ENCODE results near the gene MEF2B. TPM values are rescaled to one million over a fixed set of nuclear protein-coding genes. Genes with fewer than 3 reads are reported as not detected.

The MEF2B gene
- total RNA-seq: 1 to 10 TPM; 3.2 to 7.2 TPM

DNA sequence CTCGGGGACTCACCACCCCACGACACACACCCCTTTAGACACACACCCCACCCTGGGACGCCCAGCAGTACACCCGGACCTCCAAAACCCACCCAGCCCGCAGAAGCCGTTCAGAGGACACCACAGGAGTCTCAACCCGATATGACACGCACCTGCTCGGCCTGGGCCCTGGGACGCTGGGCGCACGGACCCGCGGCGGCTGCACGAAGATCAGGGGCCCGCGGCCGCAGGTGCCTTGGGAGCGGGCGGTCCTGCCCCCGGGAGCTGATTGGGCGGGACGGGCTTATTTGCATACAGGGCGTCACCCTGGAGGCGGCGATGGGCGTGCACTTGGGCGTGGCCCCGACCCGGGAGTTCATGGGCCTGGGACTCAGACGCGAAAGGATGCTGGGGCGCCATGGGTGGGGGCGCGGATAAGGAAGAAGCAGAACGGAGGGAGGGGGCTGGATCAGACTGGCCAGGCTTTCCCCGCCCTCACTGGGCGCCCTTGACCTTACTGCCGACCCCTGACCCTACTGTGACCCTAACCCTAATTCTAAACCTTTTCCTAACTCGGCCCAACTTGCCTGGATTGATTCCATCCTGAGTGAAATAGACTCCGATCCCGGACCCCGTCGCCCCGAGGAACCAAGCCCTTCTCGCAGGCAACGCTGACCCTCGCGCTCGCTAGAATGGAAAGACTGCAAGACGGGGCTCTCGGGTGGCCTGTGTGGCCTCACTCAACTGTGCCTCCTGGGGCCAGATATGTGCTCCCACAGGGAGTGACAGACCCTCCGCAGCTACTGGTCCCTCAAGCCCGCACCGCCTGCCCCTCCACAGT is at the start of gene MEF2B:
MEF2B (minus strand) TSS at position 211 of the 820 bp plus-strand sequence. CDS start 19,528 bp downstream, outside the sequence.
- Mint-ChIP-seq H3K4me3 (no peak within 1 kb of the TSS), H3K36me3 (no peaks in the 10 kb centered on the region), H3K9me3 (ENCODE audit: low read depth) (no peaks in the 10 kb centered on the region), H3K27me3 (no peaks in the 10 kb centered on the region), H3K27ac (no peak within 1 kb of the TSS), H3K4me1 (peaks cover 12% of the 10 kb centered on the region)
- peak; percentile 90 for ATAC-seq
- peak; percentile 82 for DNase-seq
- CTCF ChIA-PET: interaction anchor here (0.6 to 1.6 kb wide), 2 partner anchors 14 to 191 kb away, joined by 3 to 5 read pairs; no protein-coding TSS in a partner anchor

DNA sequence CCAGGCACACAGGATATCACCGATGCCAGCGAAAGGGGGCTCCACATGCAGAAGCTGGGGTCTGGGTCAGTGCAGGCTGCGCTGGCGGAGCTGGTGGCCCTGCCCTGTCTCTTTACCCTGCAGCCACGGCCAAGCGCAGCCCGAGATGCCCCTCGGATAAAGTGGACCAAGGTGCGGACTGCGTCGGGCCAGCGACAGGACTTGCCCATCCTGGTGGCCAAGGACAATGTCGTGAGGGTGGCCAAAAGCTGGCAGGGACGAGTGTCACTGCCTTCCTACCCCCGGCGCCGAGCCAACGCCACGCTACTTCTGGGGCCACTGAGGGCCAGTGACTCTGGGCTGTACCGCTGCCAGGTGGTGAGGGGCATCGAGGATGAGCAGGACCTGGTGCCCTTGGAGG is 48.8 kb upstream of the MEF2B start:
- H3K27ac Mint-ChIP-seq: no peak overlapping the region
- H3K9me3 Mint-ChIP-seq (ENCODE audit: low read depth): no peaks in the 10 kb centered on the region
- no peak for DNase-seq
- no peak for ATAC-seq
- CTCF ChIA-PET: no interaction called here
- peaks cover 26% of the 10 kb centered on the region for H3K27me3 Mint-ChIP-seq
- no peaks in the 10 kb centered on the region for H3K36me3 Mint-ChIP-seq
- no peaks in the 10 kb centered on the region for H3K4me1 Mint-ChIP-seq
- H3K4me3 Mint-ChIP-seq: no peak overlapping the region

DNA sequence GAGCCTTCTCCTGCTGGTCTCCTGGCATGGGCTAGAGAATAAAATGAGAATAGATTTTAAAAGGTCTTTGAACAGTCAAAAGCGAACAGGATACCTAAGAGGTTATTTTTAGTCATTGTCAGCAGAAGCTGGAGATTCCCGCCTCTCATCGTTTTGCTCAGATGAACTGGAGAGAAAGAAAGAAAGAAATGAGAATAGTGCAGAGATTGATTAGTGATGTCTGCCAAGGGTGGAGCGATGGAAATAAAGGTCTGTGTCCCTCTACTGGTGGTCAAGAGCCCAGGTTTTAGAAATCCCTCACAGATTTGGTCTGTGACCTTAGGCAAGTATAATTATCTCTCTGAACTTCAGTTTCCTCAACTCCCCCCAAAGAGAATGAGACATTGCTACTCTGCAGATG is 47.0 kb upstream of the MEF2B start:
- Mint-ChIP-seq H3K4me3 (no peak overlapping the region), H3K36me3 (no peaks in the 10 kb centered on the region), H3K4me1 (no peaks in the 10 kb centered on the region), H3K9me3 (ENCODE audit: low read depth) (no peaks in the 10 kb centered on the region), H3K27me3 (peaks cover 38% of the 10 kb centered on the region), H3K27ac (no peak overlapping the region)
- no peak for DNase-seq
- ATAC-seq: no peak
- CTCF ChIA-PET: interaction anchor here (0.7 kb wide), 1 partner anchor 71 kb away, joined by 3 read pairs; no protein-coding TSS in a partner anchor

DNA sequence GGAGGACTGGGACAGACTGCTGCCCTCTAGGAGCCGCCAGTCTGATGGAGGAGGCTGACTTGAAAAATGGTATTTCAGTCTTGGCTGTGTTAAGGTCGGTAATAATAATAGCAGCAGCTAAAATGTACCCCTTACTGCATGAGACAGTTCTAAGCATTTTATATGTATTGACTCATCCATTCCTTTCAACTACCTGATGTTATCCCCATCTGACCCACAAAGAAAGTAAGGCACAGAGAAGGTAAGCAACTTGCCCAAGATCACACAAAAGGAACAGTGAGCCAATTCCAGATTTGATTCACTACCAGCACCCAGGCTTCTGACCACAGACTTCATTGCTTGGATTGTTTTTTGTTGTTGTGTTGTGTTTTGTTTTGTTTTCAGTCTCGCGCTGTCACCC is 45.7 kb upstream of the MEF2B start:
- CTCF ChIA-PET: interaction anchor here (1.5 kb wide), 1 partner anchor 11 kb away, joined by 3 read pairs; no protein-coding TSS in a partner anchor

DNA sequence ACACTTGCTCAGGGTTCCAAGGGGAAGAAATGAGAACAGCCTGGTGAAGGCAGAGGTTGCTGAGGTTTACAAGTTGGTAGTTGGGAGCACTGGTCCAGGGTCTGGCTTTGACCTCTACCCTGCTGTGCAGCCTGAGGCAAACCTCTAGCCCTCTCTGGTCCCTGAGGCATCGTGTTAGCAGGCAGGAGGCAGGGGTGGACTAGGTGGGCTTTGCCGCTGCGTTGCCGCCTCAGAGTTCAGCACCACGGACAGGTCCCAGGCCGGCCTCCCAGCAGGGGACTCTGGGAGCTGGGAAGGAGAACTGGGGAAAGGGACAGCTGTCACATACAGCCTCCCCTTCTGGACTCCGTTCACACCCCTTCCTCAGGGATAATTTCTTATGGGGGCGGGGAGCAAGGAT is 44.8 kb upstream of the MEF2B start:
- ATAC-seq: peak; percentile 51

More for the DNA sequence above, 45.7 kb upstream of the MEF2B start:
- DNase-seq: no peak
- Mint-ChIP-seq H3K27ac (no peak overlapping the region), H3K4me1 (no peaks in the 10 kb centered on the region), H3K9me3 (ENCODE audit: low read depth) (no peaks in the 10 kb centered on the region), H3K27me3 (peaks cover 46% of the 10 kb centered on the region), H3K4me3 (no peak overlapping the region), H3K36me3 (no peaks in the 10 kb centered on the region)
- no peak for ATAC-seq

DNA sequence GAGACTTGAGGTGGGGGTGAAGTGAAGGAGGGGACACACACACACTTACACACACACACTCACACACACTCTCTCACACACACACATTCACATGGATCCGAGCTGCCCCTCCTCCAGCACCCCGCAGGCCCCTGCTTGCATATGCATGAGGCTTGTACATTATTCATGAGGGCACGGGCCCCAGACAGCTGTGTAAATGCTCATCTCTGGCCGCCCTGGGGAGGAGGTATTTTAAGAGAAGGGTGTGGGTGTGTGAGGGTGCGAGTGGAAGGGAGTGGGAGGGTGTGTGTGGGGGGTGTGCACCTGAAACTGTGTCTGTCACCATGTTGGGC is 44.1 kb upstream of the MEF2B start:
- CTCF ChIA-PET: interaction anchor here (0.8 kb wide), 1 partner anchor 39 kb away, joined by 3 read pairs; no protein-coding TSS in a partner anchor
- Mint-ChIP-seq H3K27ac (no peak overlapping the region), H3K9me3 (ENCODE audit: low read depth) (no peaks in the 10 kb centered on the region), H3K4me1 (no peaks in the 10 kb centered on the region), H3K36me3 (no peaks in the 10 kb centered on the region), H3K27me3 (peaks cover 48% of the 10 kb centered on the region), H3K4me3 (no peak overlapping the region)
- DNase-seq (no peak), ATAC-seq (no peak)

More for the DNA sequence above, 44.8 kb upstream of the MEF2B start:
- H3K36me3 Mint-ChIP-seq: no peaks in the 10 kb centered on the region
- no peaks in the 10 kb centered on the region for H3K4me1 Mint-ChIP-seq
- peak; percentile 64 for DNase-seq
- H3K27me3 Mint-ChIP-seq: peaks cover 48% of the 10 kb centered on the region
- no peak overlapping the region for H3K27ac Mint-ChIP-seq
- CTCF ChIA-PET: interaction anchor here (0.6 to 1.5 kb wide), 2 partner anchors 12 to 69 kb away, joined by 3 read pairs; no protein-coding TSS in a partner anchor
- no peak overlapping the region for H3K4me3 Mint-ChIP-seq
- no peaks in the 10 kb centered on the region for H3K9me3 Mint-ChIP-seq (ENCODE audit: low read depth)

DNA sequence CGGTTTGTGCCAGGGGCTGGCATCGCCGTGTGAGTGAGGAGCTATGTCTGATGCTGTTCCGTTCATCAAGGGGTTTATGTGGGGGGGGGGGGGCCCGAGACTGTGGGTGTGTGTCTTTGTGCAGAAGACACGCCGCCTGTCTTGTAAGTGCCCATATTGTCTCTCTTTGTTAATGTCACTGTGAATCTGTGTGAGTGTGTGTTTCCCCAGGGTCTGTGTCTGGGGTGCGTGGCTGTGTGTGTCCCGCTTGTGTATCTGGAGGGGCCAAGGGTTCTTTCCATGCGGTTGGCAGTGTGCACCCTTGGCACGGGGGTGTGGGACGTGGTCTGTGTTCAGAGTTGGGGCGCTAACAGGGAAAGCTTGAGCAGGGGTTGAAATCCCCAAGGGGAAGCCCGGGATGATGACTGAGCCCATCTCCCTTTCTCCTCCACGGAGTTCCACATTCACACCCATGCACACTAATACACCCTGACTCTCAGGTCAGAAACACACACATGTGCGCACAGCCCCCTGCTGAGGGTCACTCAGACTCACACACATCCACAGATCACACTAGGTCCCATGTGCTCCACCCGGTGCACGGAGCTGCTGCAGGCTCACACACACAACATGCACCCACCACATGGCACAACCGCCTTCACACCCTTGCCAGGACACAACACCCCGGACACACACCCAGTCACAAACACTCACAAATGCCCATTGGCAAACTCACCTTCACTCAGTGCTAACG is 43.5 kb upstream of the MEF2B start:
- DNase-seq (no peak), ATAC-seq (no peak)
- peaks cover 48% of the 10 kb centered on the region for H3K27me3 Mint-ChIP-seq
- H3K4me3 Mint-ChIP-seq: no peak overlapping the region
- CTCF ChIA-PET: interaction anchor here (0.8 kb wide), 1 partner anchor 39 kb away, joined by 3 read pairs; no protein-coding TSS in a partner anchor
- H3K27ac Mint-ChIP-seq: no peak overlapping the region
- no peaks in the 10 kb centered on the region for H3K4me1 Mint-ChIP-seq
- H3K36me3 Mint-ChIP-seq: no peaks in the 10 kb centered on the region
- H3K9me3 Mint-ChIP-seq (ENCODE audit: low read depth): no peaks in the 10 kb centered on the region

DNA sequence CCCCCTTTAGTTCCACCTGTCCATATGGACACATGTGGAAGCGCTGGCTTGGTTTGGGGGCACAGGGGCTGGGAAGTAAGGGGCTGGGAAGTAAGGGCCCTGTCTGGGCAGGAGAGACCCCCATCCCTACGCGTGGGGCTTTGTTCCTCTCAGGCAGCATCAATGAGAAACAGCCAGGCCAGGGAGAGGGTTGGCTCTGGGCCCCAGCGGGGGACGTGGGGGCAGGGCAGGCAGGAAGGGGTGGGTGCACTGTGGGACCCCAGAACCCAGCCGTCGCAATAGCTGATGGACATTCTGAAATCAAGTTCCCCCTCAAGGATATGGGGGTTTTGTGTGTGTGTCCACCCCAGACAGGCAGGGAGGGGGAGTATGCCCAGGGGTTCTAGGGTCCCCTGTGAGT is 42.9 kb upstream of the MEF2B start:
- ATAC-seq: no peak
- peaks cover under 1% of the 10 kb centered on the region for H3K4me1 Mint-ChIP-seq
- no peaks in the 10 kb centered on the region for H3K9me3 Mint-ChIP-seq (ENCODE audit: low read depth)
- CTCF ChIA-PET: no interaction called here
- no peak overlapping the region for H3K27ac Mint-ChIP-seq
- no peaks in the 10 kb centered on the region for H3K36me3 Mint-ChIP-seq
- DNase-seq: no peak
- no peak overlapping the region for H3K4me3 Mint-ChIP-seq
- peaks cover 48% of the 10 kb centered on the region for H3K27me3 Mint-ChIP-seq

DNA sequence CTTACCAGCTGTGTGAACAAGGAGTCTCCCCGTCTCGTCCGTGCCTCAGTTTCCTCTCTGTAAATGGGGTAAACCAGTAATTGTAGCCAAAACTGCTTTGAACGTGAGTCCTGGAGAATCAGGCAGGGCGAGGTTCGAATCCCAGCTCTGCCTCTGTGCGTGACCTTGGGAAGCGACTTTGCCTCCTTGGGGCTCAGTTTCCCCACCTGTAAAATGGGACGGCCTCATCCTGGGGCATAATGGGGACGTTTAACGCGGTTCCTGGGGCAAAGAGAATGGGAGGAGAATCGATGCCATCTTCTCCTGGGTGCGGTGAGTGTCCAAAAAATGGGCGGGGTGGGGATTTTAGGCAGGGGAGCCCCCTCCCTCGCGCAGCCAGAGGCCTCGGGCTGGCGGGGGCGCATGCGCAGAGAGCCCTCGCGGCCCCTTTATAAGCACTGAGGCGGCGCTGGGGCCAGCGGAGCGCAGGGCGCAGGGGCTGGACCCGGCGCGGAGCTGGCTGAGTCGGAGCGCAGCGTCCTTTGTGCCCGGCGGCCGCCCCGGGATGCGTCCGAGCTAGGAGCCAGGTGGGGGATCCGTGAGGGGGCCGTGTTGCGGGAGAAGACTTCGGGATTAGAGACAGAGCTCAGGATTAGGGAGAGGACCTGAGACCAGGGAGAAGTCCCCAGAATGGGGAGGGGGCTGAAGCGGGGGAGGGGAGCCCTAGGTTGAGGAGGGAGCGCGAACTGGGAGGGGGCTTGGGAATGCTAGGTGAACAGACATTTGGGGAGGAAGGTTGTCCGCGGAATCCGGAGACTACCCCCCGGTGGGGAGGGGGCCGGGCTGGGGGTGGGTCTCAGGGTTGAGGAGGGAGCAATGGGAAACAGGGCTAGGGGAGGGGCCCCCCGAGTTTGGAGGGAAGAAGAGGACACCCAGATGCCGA is 41.7 kb upstream of the MEF2B start, which contains the start of gene NCAN:
NCAN (plus strand) TSS at position 460 of the 922 bp plus-strand sequence. CDS start 4,996 bp downstream, outside the sequence.
- DNase-seq (no peak), ATAC-seq (no peak)
- H3K9me3 Mint-ChIP-seq (ENCODE audit: low read depth): no peaks in the 10 kb centered on the region
- no peak within 1 kb of the TSS for H3K4me3 Mint-ChIP-seq
- H3K36me3 Mint-ChIP-seq: no peaks in the 10 kb centered on the region
- H3K27me3 Mint-ChIP-seq: peaks cover 44% of the 10 kb centered on the region
- no peak within 1 kb of the TSS for H3K27ac Mint-ChIP-seq
- CTCF ChIA-PET: no interaction called here
- H3K4me1 Mint-ChIP-seq: peaks cover 12% of the 10 kb centered on the region

DNA sequence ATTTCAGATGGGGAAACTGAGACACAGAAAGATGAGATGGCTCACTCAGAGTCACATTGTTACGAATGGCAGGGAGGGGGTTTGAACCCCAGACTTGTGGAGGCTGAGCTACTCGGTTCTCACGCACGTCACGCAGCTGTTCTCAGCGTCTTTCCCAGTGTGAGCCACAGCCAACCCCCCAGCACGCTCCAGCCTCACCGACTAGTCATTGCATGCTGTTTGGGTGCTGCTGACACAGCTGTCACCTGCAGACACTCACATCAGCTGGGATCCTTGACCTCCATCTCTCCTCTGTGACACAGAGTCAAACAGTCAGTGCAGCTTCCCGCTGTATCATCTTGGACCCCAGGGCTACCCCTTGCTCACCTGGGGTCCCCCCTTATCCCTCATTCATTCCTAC is 39.3 kb upstream of the MEF2B start:
- H3K4me3 Mint-ChIP-seq: no peak overlapping the region
- no peaks in the 10 kb centered on the region for H3K36me3 Mint-ChIP-seq
- ATAC-seq: no peak
- DNase-seq: no peak
- H3K27ac Mint-ChIP-seq: no peak overlapping the region
- peaks cover 20% of the 10 kb centered on the region for H3K4me1 Mint-ChIP-seq
- CTCF ChIA-PET: interaction anchor here (0.6 to 0.7 kb wide), 2 partner anchors 33 to 883 kb away, joined by 3 to 4 read pairs; no protein-coding TSS in a partner anchor
- H3K27me3 Mint-ChIP-seq: peaks cover 33% of the 10 kb centered on the region
- no peaks in the 10 kb centered on the region for H3K9me3 Mint-ChIP-seq (ENCODE audit: low read depth)

DNA sequence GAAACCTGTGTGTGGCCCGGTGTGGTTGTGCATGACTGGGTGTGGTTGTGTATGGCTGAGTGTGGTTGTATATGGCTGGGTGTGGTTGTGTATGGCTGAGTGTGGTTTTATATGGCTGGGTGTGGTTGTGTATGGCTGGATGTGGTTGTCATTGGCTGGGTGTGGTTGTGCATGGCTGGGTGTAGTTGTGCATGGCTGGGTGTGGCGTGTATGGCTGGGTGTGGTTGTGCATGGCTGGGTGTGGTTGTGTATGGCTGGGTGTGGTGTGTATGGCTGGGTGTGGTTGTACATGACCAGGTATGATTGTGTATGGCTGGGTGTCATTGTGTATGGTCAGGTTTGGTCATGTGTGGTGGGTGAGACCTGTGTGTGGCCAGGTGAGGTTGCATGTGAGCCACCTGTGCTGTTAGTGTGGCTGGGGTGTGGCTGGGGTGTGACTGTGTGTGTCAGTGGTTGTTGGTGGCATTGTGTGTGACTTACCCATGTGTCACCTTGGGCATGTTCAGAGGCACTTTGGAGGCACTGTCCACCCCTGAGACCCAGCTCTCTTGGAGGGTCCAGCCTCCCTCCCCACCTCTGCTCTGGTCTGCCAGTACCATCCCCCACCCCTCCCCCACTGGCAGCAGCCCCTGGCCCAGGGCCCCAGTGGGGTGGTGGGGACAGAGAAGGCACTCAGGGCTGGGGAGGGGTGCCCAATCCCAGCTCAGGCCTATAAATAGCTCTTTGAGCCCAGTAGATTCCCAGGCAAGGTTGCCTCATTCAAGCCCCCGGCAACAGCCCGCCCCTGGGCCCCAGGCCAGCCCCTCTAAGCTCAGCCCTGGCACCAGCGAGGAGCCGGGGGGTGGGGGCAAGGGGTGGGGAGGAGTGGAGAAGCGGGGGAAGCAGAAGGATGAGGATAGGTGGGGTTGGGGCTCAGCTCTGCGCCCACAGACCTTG is 37.8 kb upstream of the MEF2B start:
- Mint-ChIP-seq H3K4me1 (peaks cover 26% of the 10 kb centered on the region), H3K9me3 (ENCODE audit: low read depth) (no peaks in the 10 kb centered on the region), H3K27ac (peak overlapping the region; percentile 50), H3K27me3 (peaks cover 19% of the 10 kb centered on the region), H3K36me3 (no peaks in the 10 kb centered on the region), H3K4me3 (no peak overlapping the region)
- CTCF ChIA-PET: interaction anchor here (0.9 kb wide), 1 partner anchor 153 kb away, joined by 3 read pairs; no protein-coding TSS in a partner anchor
- ATAC-seq (no peak), DNase-seq (no peak)

DNA sequence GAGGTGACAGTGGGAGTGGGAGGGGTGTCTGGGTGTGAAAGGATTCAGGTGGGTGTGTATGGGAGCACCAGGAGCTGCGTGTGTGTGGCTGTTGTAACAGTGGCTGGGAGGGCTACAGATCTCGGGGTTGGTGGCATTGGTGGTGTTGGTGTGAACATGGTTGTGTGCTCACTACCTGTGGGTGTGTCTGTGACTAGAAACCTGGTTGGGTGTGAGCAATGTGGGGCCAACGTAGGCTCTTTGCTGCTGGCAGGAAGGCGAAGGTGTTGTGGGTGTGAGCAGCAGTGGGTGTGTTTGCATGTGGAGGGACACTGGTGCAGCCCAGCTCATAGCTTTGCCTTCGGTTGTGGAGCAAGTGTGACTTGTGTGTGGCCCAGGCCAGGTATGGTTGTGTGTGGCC is 36.9 kb upstream of the MEF2B start:
- Mint-ChIP-seq H3K4me3 (no peak overlapping the region), H3K9me3 (ENCODE audit: low read depth) (no peaks in the 10 kb centered on the region), H3K27ac (peak overlapping the region; percentile 50), H3K36me3 (peaks cover 3% of the 10 kb centered on the region), H3K4me1 (peaks cover 35% of the 10 kb centered on the region), H3K27me3 (peaks cover 10% of the 10 kb centered on the region)
- no peak for DNase-seq
- no peak for ATAC-seq
- CTCF ChIA-PET: no interaction called here
